SK-N-SH treated with all-trans-retinoic acid at 6 μM for 48 hours (cell line): ENCODE results near the gene SAA1.

Experiments used
- CREB5 ChIP-seq: fragments of 250-450 bp; sonication (Bioruptor Pico); IDR thresholded peaks from 2 replicates; pipeline ENCODE4 v1.5.1; 2020; ENCODE audit warnings: low read depth, mild to moderate bottlenecking, moderate library complexity
- ESRRG ChIP-seq: fragments of 250-450 bp; sonication (Bioruptor Pico); IDR thresholded peaks from 2 replicates; pipeline ENCODE4 v1.6.1; 2021; ENCODE audit warnings: mild to moderate bottlenecking
- GLIS3 ChIP-seq: fragments of 250-450 bp; sonication (Bioruptor Pico); IDR thresholded peaks from 2 replicates; pipeline ENCODE4 v1.5.0; 2020; ENCODE audit warnings: mild to moderate bottlenecking, moderate library complexity
- RARB ChIP-seq: fragments of 250-450 bp; sonication (Bioruptor Pico); IDR thresholded peaks from 2 replicates; pipeline ENCODE4 v1.8.0; 2021; ENCODE audit warnings: mild to moderate bottlenecking, moderate library complexity
- ZNF565 ChIP-seq: fragments of 450-650 bp; formaldehyde crosslinking; conservative IDR thresholded peaks from 2 replicates; pipeline ENCODE4 v1.5.0; 2020; ENCODE audit warnings: low read depth, mild to moderate bottlenecking, moderate library complexity

GRCh38 chr11:18294862-18295261, 28.8 kb downstream of the SAA1 start:
- TF ChIP-seq ESRRG (CRISPR knock-in tag), result no peak
- TF ChIP-seq ZNF565, result no peak
- no peak for TF ChIP-seq RARB (CRISPR knock-in tag)
- TF ChIP-seq CREB5 (CRISPR knock-in tag), result no peak
- TF ChIP-seq GLIS3 (CRISPR knock-in tag), result no peak
